ENCODE results near the gene SH3TC1.
A peak's percentile ranks its signal among the peaks of the same experiment; 100 is the strongest.

Gene SH3TC1

DNA sequence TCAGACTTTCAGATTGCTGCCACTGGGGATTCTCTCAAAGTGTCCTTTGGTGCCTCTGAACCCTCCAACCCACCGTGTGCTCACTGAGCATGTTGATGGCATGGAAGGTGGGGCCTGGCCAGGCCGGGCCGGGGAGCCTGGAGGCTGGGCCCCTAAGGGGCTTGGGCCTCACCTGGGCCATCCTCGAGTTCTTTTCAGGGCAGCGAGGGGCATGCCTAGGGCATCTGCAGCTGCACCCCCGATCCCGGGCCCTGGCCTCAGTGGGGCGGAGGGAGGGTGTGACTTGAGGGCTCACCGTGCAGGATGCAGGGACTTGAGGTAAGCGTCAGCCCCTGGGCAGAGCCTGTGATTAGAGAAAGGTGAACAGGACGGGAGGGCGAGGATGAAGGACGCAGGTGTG, 1.6 kb upstream of the SH3TC1 start:
- no peak for ATAC-seq
- H3K27me3 Mint-ChIP-seq: no peaks in the 10 kb centered on the region
- H3K9me3 Mint-ChIP-seq: no peaks in the 10 kb centered on the region
- H3K36me3 Mint-ChIP-seq: peaks cover 13% of the 10 kb centered on the region
- H3K4me1 Mint-ChIP-seq: peaks cover 79% of the 10 kb centered on the region
- no peak overlapping the region for H3K4me3 Mint-ChIP-seq
- H3K27ac Mint-ChIP-seq: peak overlapping the region; percentile 76

DNA sequence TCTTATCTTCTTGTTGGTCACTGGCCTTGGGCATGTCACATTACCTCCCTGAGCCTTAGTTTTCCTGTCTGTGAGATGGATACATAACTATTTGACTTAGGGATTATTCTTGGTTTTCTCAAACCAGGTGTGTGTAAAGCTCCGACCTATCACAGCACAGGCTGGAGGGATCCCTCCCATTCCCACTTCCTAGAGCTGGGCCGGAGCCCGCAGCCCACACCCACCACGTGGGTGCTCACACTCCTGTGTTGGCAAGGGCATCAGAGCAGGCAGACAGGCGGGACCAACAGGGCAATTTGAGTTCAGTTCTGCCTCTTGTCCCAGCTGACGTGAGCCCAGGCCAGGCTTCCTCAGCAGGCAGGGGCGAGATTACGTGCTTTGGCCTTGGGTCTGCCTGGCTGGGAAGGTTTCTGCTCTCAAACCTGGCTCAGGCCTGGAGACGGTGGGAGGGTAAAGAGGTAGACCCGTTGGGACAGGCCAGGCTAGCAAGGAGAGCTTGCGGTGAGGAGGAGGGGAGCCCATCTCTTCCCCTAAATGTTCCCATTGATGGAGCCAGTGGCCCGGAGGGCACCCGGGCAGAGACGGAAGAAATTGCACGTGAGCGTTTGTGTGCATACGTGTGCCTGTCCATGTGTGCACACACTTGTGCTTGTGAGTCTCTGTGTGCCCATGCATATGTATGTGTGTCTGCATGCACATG, 734 bp upstream of the SH3TC1 start:
- Mint-ChIP-seq H3K4me1 (peaks cover 79% of the 10 kb centered on the region), H3K4me3 (peak overlapping the region; percentile 98), H3K36me3 (peaks cover 13% of the 10 kb centered on the region), H3K9me3 (no peaks in the 10 kb centered on the region), H3K27ac (peak overlapping the region; percentile 98), H3K27me3 (no peaks in the 10 kb centered on the region)
- peak; percentile 2 for ATAC-seq

GRCh38 chr4:8199594-8200301, 658 bp downstream of the SH3TC1 start:
- H3K27ac Mint-ChIP-seq: peak overlapping the region; percentile 98
- peak overlapping the region; percentile 98 for H3K4me3 Mint-ChIP-seq
- H3K27me3 Mint-ChIP-seq: no peaks in the 10 kb centered on the region
- H3K4me1 Mint-ChIP-seq: peaks cover 89% of the 10 kb centered on the region
- peaks cover 24% of the 10 kb centered on the region for H3K36me3 Mint-ChIP-seq
- H3K9me3 Mint-ChIP-seq: no peaks in the 10 kb centered on the region
- peak; percentile 28 for ATAC-seq

DNA sequence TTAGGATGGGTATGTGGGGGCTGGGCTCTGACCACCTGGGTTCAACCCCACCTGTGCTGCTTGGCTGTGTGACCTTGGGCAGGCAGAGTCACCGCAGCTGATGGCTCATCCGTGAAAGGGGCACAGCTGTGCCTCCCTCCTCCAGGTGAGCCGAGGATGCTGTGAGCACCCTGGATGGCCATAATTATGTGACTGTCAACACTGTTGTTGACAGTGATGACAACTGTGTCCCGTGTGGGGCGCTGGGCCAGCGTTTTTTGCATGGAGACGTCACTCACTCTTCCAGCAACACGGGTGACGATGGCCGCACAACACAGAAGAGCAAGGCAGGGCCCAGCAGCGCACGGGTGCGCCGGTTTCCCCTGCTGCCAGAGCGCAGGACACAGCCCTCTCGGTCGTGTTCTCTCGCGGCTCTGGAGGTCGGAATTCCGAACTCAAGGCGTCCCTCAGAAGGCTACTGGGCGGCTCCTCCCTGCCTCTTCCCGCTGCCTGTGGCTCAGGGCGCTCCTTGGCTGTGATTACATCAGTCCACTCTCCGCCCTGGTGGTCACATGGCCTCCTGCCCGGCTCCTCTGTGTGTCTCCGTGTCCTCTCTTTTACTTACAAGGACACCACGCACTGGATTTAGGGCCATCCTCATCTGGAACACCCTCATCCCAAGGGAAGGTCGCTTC, 1.3 kb downstream of the SH3TC1 start:
- peak overlapping the region; percentile 98 for H3K27ac Mint-ChIP-seq
- H3K27me3 Mint-ChIP-seq: no peaks in the 10 kb centered on the region
- peaks cover 93% of the 10 kb centered on the region for H3K4me1 Mint-ChIP-seq
- peak; percentile 32 for ATAC-seq
- peaks cover 26% of the 10 kb centered on the region for H3K36me3 Mint-ChIP-seq
- H3K4me3 Mint-ChIP-seq: peak overlapping the region; percentile 98
- H3K9me3 Mint-ChIP-seq: no peaks in the 10 kb centered on the region

DNA sequence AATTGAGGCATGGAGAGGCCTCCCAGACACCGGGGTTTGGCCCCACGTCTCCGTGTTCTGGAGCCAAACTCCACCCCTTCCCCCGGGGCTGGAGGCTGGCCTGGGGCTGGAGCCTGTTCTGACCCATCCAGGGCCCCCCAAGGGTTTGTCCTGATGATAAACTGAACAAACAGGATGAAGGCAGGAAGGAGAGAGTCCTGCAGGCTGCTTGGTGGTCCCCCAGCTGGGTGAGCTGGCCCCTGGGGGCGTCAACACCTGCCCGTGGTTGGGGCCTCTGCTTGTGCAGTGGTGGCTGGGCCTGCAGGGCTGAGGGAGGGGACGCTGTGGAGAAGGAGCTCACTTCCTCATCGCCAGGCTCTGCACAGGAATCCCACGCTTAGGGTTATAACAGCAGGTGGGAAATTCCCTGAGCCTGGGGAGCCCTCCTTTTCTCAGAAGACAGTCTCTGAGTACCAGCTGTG, 2.3 kb downstream of the SH3TC1 start:
- ATAC-seq: peak; percentile 63
- Mint-ChIP-seq H3K4me3 (peak overlapping the region; percentile 98), H3K36me3 (peaks cover 35% of the 10 kb centered on the region), H3K4me1 (peaks cover 96% of the 10 kb centered on the region), H3K9me3 (no peaks in the 10 kb centered on the region), H3K27me3 (no peaks in the 10 kb centered on the region), H3K27ac (peak overlapping the region; percentile 98)

- no peaks in the 10 kb centered on the region for H3K9me3 Mint-ChIP-seq
- peaks cover 46% of the 10 kb centered on the region for H3K36me3 Mint-ChIP-seq
- H3K4me1 Mint-ChIP-seq: peaks cover 95% of the 10 kb centered on the region
- peak overlapping the region; percentile 98 for H3K4me3 Mint-ChIP-seq
- H3K27me3 Mint-ChIP-seq: no peaks in the 10 kb centered on the region
- H3K27ac Mint-ChIP-seq: peak overlapping the region; percentile 98
- ATAC-seq: no peak
Observed at GRCh38 chr4:8202108-8203051, 3.3 kb downstream of the SH3TC1 start.

DNA sequence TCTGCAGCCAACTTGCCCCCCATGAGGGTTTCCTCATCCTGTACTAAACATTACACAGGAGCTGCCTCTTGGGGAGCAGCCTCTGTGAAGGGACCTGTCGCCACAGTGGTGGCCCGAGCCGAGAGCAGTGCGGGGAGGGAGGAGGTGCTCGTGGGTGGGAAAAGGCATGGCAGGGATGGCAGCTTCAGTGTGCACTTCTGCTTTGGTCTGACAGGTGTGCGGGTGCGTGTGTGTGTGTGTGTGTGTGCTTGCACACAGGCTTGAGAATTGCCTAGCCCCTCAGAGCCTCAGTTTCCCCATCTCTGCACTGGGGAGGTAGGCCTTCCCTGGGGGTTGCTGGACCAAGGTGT, 3.9 kb downstream of the SH3TC1 start:
- peaks cover 93% of the 10 kb centered on the region for H3K4me1 Mint-ChIP-seq
- peak overlapping the region; percentile 98 for H3K4me3 Mint-ChIP-seq
- ATAC-seq: no peak
- no peaks in the 10 kb centered on the region for H3K27me3 Mint-ChIP-seq
- H3K27ac Mint-ChIP-seq: peak overlapping the region; percentile 98
- H3K36me3 Mint-ChIP-seq: peaks cover 52% of the 10 kb centered on the region
- no peaks in the 10 kb centered on the region for H3K9me3 Mint-ChIP-seq

GRCh38 chr4:8203817-8204216, 4.7 kb downstream of the SH3TC1 start:
- Mint-ChIP-seq H3K27me3 (no peaks in the 10 kb centered on the region), H3K36me3 (peaks cover 60% of the 10 kb centered on the region), H3K4me1 (peaks cover 86% of the 10 kb centered on the region), H3K27ac (peak overlapping the region; percentile 98), H3K9me3 (no peaks in the 10 kb centered on the region), H3K4me3 (no peak overlapping the region)
- ATAC-seq: no peak

- Mint-ChIP-seq H3K4me1 (peaks cover 83% of the 10 kb centered on the region), H3K4me3 (no peak overlapping the region), H3K27me3 (no peaks in the 10 kb centered on the region), H3K36me3 (peaks cover 67% of the 10 kb centered on the region), H3K27ac (peak overlapping the region; percentile 98), H3K9me3 (no peaks in the 10 kb centered on the region)
- no peak for ATAC-seq
Observed at GRCh38 chr4:8204576-8205227, 5.6 kb downstream of the SH3TC1 start.

- Mint-ChIP-seq H3K4me1 (peaks cover 77% of the 10 kb centered on the region), H3K36me3 (peaks cover 71% of the 10 kb centered on the region), H3K27me3 (no peaks in the 10 kb centered on the region), H3K4me3 (no peak overlapping the region), H3K27ac (peak overlapping the region; percentile 62), H3K9me3 (no peaks in the 10 kb centered on the region)
- no peak for ATAC-seq
Observed at GRCh38 chr4:8205241-8205707, 6.2 kb downstream of the SH3TC1 start.

- ATAC-seq: peak; percentile 59
- Mint-ChIP-seq H3K27ac (peak overlapping the region; percentile 62), H3K4me1 (peaks cover 70% of the 10 kb centered on the region), H3K9me3 (no peaks in the 10 kb centered on the region), H3K4me3 (no peak overlapping the region), H3K36me3 (peaks cover 67% of the 10 kb centered on the region), H3K27me3 (no peaks in the 10 kb centered on the region)
Observed at GRCh38 chr4:8205749-8206611, 6.9 kb downstream of the SH3TC1 start.

GRCh38 chr4:8207314-8207713, 8.2 kb downstream of the SH3TC1 start:
- Mint-ChIP-seq H3K36me3 (peaks cover 68% of the 10 kb centered on the region), H3K27ac (no peak overlapping the region), H3K4me1 (peaks cover 57% of the 10 kb centered on the region), H3K27me3 (no peaks in the 10 kb centered on the region), H3K4me3 (no peak overlapping the region), H3K9me3 (no peaks in the 10 kb centered on the region)
- ATAC-seq: no peak

DNA sequence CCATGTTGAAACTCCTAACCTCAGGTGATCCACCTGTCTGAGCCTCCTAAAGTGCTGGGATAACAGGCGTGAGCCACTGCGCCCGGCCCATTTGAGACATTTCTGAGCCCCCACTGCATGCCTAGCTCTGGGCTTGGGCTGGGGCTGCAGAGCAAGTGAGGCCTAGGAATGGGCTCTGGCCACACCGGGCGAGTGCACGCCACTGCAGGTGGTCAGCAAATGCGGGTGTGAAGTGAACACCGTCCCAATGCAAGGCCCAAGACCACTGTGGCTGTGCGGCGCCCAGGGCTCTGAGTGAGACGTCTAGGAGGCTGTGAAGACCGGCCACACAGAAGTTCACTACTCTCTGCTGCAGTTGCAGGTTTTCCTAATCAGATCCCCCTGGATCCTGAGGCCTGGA, 9.5 kb downstream of the SH3TC1 start:
- Mint-ChIP-seq H3K27me3 (no peaks in the 10 kb centered on the region), H3K4me3 (no peak overlapping the region), H3K4me1 (peaks cover 44% of the 10 kb centered on the region), H3K9me3 (no peaks in the 10 kb centered on the region), H3K36me3 (peaks cover 73% of the 10 kb centered on the region), H3K27ac (no peak overlapping the region)
- no peak for ATAC-seq
